Activated T-cell treated with anti-CD3 and anti-CD28 coated beads, Interleukin-2, amount 50 U/mL, for 72 hours (primary cell): ENCODE data around the gene LPIN1. TPM values are rescaled to one million over a fixed set of nuclear protein-coding genes. Genes with fewer than 3 reads are reported as not detected.

ENCODE experiments used
- ATAC-seq, 2 donors: fragments of 150-1000 bp; cut with Tn5 transposase; replicated peaks in 1 of 2; 2 replicates each; pipeline ENCODE4 v1.10.0; 2021; ENCODE audit warnings: moderate library complexity in 2 of 2, mild to moderate bottlenecking in 1 of 2
- DNase-seq, 2 donors: peaks; one replicate each; pipeline ENCODE4 v3.0.0; 2021 to 2022; ENCODE audit warnings: mixed read lengths in 1 of 2
- H3K27ac Mint-ChIP-seq: one replicate; pipeline ENCODE4 v1.8.0; 2022; ENCODE audit warnings: mild to moderate bottlenecking, moderate library complexity, mixed read lengths
- H3K27me3 Mint-ChIP-seq: one replicate; pipeline ENCODE4 v1.8.0; 2022; ENCODE audit warnings: low read depth, mixed read lengths
- H3K36me3 Mint-ChIP-seq, 2 donors: one replicate each; pipeline ENCODE4 v1.8.0; 2022; ENCODE audit warnings: mixed read lengths in 2 of 2, mild to moderate bottlenecking in 1 of 2; ENCODE audit not compliant: insufficient read depth in 2 of 2
- H3K4me1 Mint-ChIP-seq: one replicate; pipeline ENCODE4 v1.8.0; 2022; ENCODE audit warnings: low read depth, mixed read lengths
- H3K4me3 Mint-ChIP-seq, 2 donors: one replicate each; pipeline ENCODE4 v1.8.0; 2022; ENCODE audit warnings: mild to moderate bottlenecking in 2 of 2, mixed read lengths in 2 of 2, moderate library complexity in 2 of 2
- H3K9me3 Mint-ChIP-seq, 2 donors: one replicate each; pipeline ENCODE4 v1.8.0; 2022; ENCODE audit warnings: mixed read lengths in 2 of 2
- total RNA-seq, 2 donors: library from RNA; stranded (reverse); gene quantifications; one replicate each; pipeline ENCODE4 v1.2.3, GENCODE V29; 2022

LPIN1 gene, protein sequence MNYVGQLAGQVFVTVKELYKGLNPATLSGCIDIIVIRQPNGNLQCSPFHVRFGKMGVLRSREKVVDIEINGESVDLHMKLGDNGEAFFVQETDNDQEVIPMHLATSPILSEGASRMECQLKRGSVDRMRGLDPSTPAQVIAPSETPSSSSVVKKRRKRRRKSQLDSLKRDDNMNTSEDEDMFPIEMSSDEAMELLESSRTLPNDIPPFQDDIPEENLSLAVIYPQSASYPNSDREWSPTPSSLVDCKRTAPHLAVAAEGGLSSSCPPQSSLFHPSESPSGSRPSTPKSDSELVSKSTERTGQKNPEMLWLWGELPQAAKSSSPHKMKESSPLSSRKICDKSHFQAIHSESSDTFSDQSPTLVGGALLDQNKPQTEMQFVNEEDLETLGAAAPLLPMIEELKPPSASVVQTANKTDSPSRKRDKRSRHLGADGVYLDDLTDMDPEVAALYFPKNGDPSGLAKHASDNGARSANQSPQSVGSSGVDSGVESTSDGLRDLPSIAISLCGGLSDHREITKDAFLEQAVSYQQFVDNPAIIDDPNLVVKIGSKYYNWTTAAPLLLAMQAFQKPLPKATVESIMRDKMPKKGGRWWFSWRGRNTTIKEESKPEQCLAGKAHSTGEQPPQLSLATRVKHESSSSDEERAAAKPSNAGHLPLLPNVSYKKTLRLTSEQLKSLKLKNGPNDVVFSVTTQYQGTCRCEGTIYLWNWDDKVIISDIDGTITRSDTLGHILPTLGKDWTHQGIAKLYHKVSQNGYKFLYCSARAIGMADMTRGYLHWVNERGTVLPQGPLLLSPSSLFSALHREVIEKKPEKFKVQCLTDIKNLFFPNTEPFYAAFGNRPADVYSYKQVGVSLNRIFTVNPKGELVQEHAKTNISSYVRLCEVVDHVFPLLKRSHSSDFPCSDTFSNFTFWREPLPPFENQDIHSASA
- 10 to 100 TPM; 45.4 to 63.2 TPM for total RNA-seq

GRCh38 chr2:11746376-11746806 lies at the start of gene LPIN1:
Gene LPIN1 (plus strand): TSS chr2:11746632. CDS start chr2:11765542, 18,910 bp downstream.
- DNase-seq: peak; percentile 90
- Mint-ChIP-seq H3K9me3 (no peaks in the 10 kb centered on the region), H3K27me3 (no peaks in the 10 kb centered on the region), H3K27ac (peak within 1 kb of the TSS; percentile 89), H3K4me1 (peaks cover 77% of the 10 kb centered on the region), H3K36me3 (no peaks in the 10 kb centered on the region), H3K4me3 (peak within 1 kb of the TSS; percentile 90 to 94)
- ATAC-seq: peak; percentile 74 to 77

GRCh38 chr2:11696736-11697102 lies 49.7 kb upstream of the LPIN1 start:
- no peak overlapping the region for H3K27ac Mint-ChIP-seq
- H3K36me3 Mint-ChIP-seq: no peaks in the 10 kb centered on the region
- H3K9me3 Mint-ChIP-seq: no peaks in the 10 kb centered on the region
- no peak for DNase-seq
- peaks cover 12% of the 10 kb centered on the region for H3K27me3 Mint-ChIP-seq
- no peak for ATAC-seq
- peaks cover 27% of the 10 kb centered on the region for H3K4me1 Mint-ChIP-seq
- no peak overlapping the region for H3K4me3 Mint-ChIP-seq

GRCh38 chr2:11697103-11697871 lies 49.1 kb upstream of the LPIN1 start:
- Mint-ChIP-seq H3K36me3 (no peaks in the 10 kb centered on the region), H3K27ac (no peak overlapping the region), H3K4me3 (no peak overlapping the region), H3K27me3 (peaks cover 12% of the 10 kb centered on the region), H3K9me3 (no peaks in the 10 kb centered on the region), H3K4me1 (peaks cover 27% of the 10 kb centered on the region)
- ATAC-seq (peak; percentile 45), DNase-seq (no peak)

DNA sequence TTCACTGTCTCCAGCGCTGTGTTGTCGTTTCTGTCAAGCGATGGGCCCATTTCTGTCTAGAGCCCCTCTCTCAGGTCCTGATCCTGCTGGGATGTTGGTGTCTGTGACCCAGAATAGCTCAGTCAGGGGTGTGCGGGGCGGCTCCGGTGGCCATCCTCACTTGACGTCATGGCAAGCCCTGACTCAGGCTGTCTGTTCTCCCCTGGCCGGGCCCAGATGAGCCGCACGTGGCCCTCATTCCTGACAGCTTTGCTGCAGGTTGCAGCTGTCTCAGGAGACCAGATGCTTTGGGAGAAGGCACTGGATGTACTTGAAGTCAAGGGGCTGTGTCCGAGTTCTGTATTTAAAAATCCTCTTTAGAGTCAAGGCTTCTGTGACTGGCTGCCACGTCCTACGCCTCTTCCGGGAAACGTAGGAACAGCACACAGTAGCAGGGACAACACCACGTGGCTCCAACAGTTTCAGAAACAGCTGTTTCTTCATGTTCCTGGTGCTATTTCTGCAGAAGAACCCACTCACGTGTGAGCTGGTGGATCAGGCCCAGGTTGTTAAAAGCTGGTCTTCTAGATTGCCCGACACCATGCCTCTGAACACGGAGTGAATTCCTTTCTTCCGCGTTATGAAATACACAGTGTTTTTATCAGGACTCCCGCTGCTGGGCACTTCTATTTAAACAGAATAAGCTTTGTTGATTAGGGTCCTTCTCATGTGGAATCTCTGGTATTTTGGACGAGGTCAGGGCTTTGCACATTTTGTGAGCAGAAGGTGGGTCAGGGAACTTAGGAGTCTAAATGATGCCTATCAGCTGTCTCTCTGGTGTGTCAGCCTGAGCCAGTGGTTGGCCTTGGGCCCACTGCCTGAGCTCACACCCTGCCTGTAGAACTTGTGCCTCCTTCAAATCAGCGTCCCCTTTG lies 48.2 kb upstream of the LPIN1 start:
- H3K4me1 Mint-ChIP-seq: peaks cover 20% of the 10 kb centered on the region
- H3K27me3 Mint-ChIP-seq: peaks cover 12% of the 10 kb centered on the region
- H3K36me3 Mint-ChIP-seq: no peaks in the 10 kb centered on the region
- H3K4me3 Mint-ChIP-seq: no peak overlapping the region
- H3K27ac Mint-ChIP-seq: no peak overlapping the region
- DNase-seq: no peak
- no peak for ATAC-seq
- no peaks in the 10 kb centered on the region for H3K9me3 Mint-ChIP-seq

- ATAC-seq (no peak), DNase-seq (no peak)
- Mint-ChIP-seq H3K4me3 (no peak overlapping the region), H3K27me3 (peaks cover 12% of the 10 kb centered on the region), H3K4me1 (peaks cover 17% of the 10 kb centered on the region), H3K36me3 (no peaks in the 10 kb centered on the region), H3K9me3 (no peaks in the 10 kb centered on the region), H3K27ac (no peak overlapping the region)
These were observed 46.5 kb upstream of the LPIN1 start for GRCh38 chr2:11699686-11700670.

- Mint-ChIP-seq H3K27ac (no peak overlapping the region), H3K36me3 (no peaks in the 10 kb centered on the region), H3K4me1 (peaks cover 8% of the 10 kb centered on the region), H3K4me3 (no peak overlapping the region), H3K27me3 (peaks cover 12% of the 10 kb centered on the region), H3K9me3 (no peaks in the 10 kb centered on the region)
- DNase-seq: no peak
- no peak for ATAC-seq
These were observed 45.2 kb upstream of the LPIN1 start for GRCh38 chr2:11701206-11701605.

DNA sequence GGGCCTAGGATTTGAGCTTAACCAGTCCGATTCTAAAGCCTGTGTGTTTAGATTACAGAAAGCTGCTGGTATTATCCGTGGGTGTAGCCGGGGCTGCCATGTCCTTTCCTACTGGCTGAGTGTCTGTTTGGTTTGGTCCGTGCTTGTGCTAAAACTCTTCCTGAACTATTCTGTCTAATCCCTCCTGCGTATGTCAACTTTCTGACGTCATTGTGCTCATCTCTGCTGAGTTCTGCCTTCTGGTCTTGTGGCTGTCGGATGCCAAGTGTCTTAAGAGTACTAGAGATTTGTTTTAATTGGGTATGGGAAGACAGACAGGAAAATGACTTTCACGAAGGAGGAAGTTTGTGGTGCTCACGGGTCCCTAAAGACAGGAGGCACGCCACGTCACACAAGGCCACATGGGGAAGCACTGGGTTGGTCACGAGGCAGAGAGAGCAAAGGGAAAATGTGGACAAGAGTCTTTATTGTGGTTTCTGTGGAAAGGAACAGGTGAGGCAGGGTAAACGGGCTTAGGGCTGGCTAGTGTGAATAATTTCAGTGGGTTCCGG lies 44.6 kb upstream of the LPIN1 start:
- Mint-ChIP-seq H3K4me3 (no peak overlapping the region), H3K27me3 (peaks cover 7% of the 10 kb centered on the region), H3K4me1 (peaks cover 6% of the 10 kb centered on the region), H3K9me3 (no peaks in the 10 kb centered on the region), H3K27ac (no peak overlapping the region), H3K36me3 (no peaks in the 10 kb centered on the region)
- no peak for DNase-seq
- ATAC-seq: no peak

DNA sequence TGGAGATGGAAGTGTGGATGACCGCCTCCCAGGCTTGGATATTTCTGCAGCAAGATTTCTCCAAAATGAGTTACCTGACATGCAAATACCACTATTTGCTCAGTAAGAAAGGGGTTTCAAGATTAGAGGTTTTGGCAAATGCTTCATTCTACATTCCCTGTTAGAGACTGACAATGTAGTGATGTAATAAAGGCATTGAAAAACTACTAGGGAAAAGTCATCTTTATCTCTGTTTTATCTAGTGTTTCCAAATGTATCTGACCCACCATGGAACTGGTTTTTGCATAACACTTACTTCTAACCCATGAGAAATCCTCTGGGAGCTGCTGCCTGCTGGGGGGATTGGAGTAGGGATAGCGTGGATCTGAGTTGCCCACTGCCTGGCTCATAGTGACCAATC lies 43.5 kb upstream of the LPIN1 start:
- Mint-ChIP-seq H3K4me1 (no peaks in the 10 kb centered on the region), H3K27me3 (no peaks in the 10 kb centered on the region), H3K36me3 (no peaks in the 10 kb centered on the region), H3K4me3 (no peak overlapping the region), H3K9me3 (no peaks in the 10 kb centered on the region), H3K27ac (no peak overlapping the region)
- no peak for DNase-seq
- ATAC-seq: no peak

- Mint-ChIP-seq H3K27ac (no peak overlapping the region), H3K36me3 (no peaks in the 10 kb centered on the region), H3K4me3 (no peak overlapping the region), H3K4me1 (no peaks in the 10 kb centered on the region), H3K27me3 (no peaks in the 10 kb centered on the region), H3K9me3 (no peaks in the 10 kb centered on the region)
- ATAC-seq: no peak
- no peak for DNase-seq
These were observed 42.7 kb upstream of the LPIN1 start for GRCh38 chr2:11703700-11704099.

- Mint-ChIP-seq H3K36me3 (no peaks in the 10 kb centered on the region), H3K9me3 (no peaks in the 10 kb centered on the region), H3K4me3 (no peak overlapping the region), H3K27me3 (no peaks in the 10 kb centered on the region), H3K27ac (no peak overlapping the region), H3K4me1 (no peaks in the 10 kb centered on the region)
- DNase-seq: no peak
- ATAC-seq: no peak
These were observed 41.4 kb upstream of the LPIN1 start for GRCh38 chr2:11705063-11705462.

GRCh38 chr2:11705711-11706110 lies 40.7 kb upstream of the LPIN1 start:
- DNase-seq (no peak), ATAC-seq (no peak)
- Mint-ChIP-seq H3K27ac (no peak overlapping the region), H3K36me3 (no peaks in the 10 kb centered on the region), H3K9me3 (no peaks in the 10 kb centered on the region), H3K4me1 (no peaks in the 10 kb centered on the region), H3K27me3 (no peaks in the 10 kb centered on the region), H3K4me3 (no peak overlapping the region)
